Left ventricle myocardium inferior (tissue), 1 donor: Measurements from ENCODE around the gene POLR1A. TPM values are rescaled to one million over a fixed set of nuclear protein-coding genes. Genes with fewer than 3 reads are reported as not detected.

Experiments
- DNase-seq: peaks from one replicate; pipeline ENCODE4 v3.0.0-alpha.2; 2020
- H3K27ac ChIP-seq: fragments of 200-600 bp; replicated peaks from 2 replicates; pipeline ENCODE4 v1.8.0; 2021
- H3K27me3 ChIP-seq: fragments of 200-600 bp; 2 replicates; pipeline ENCODE4 v1.8.0; 2021; ENCODE audit warnings: low read depth
- H3K36me3 ChIP-seq: fragments of 200-600 bp; 2 replicates; pipeline ENCODE4 v1.8.0; 2021
- H3K4me1 ChIP-seq: fragments of 200-600 bp; 2 replicates; pipeline ENCODE4 v1.8.0; 2021
- H3K4me3 ChIP-seq: fragments of 200-600 bp; 2 replicates; pipeline ENCODE4 v1.8.0; 2021; ENCODE audit warnings: mild to moderate bottlenecking, moderate library complexity
- H3K9me3 ChIP-seq: fragments of 200-600 bp; replicated peaks from 2 replicates; pipeline ENCODE4 v1.8.0; 2021
- intact Hi-C: fragments of 100-400 bp; cut with micrococcal nuclease; formaldehyde crosslinking; loops from one replicate; pipeline ENCODE4 v1.11.0; 2022
- long read RNA-seq: library from polyadenylated mRNA; unstranded; transcript quantifications from one replicate; pipeline ENCODE4 v2.0.0, GENCODE V29; 2021
- total RNA-seq: library from RNA; stranded (reverse); fragmentation: NEBNext Ultra II Directional; extraction: Animal tissue kit (Norgen Biotek cat#: 25700); gene quantifications from one replicate; pipeline ENCODE4 v1.2.1, GENCODE V29; 2021
- TF ChIP-seq, protein P1 (sequence below): fragments of 200-600 bp; IDR thresholded peaks from 2 replicates; pipeline ENCODE4 v1.8.0; 2021; ENCODE audit warnings: antibody characterized with exemption, mild to moderate bottlenecking, borderline replicate concordance
- donor health status: DM: no; HTN: yes; CAD: no; lungs with severe emphysema.

POLR1A gene
- 16.3 TPM for total RNA-seq
- long read RNA-seq, partial matches to known transcripts, result 11 of 13 reads
- long read RNA-seq, other reads (novel, unspliced or antisense), result 2 of 13 reads

DNA sequence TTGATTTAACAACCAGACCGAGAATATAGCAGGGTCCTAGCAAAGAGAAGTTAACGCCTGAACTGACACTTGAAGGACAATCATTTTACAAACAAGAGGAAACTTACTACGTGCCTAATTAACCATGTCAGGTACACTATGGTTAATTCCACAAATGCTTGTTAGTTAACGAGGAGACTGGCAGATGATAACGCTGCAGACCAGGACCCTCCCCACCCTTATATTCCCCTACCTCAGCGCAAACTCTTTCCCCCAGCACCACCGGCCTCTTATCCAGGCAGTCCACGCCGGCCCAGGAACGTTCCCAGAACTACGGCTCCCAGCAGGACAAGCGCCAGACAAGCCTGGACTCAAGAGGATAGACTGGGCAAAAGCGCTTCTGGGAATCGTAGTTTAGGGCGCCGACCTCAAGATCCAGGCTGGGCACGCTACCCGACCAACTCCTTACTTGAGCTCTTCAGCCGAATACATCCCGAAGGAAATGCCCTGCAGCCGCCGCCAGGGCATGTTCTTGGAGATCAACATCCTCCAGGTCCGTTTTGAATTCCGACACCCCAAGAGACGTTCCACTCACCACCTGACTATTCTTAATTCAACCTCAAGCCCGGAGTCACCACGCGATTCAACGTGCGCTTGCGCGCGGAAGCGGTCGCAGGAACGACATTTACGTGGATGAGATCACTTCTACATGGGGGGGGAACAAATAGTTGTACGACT, at the start of gene POLR1A:
Gene POLR1A, minus strand, starts transcription at position 635 of the 717 bp plus-strand sequence. Its CDS starts 110 bp downstream, at position 525.
- TF ChIP-seq, protein P1, sequence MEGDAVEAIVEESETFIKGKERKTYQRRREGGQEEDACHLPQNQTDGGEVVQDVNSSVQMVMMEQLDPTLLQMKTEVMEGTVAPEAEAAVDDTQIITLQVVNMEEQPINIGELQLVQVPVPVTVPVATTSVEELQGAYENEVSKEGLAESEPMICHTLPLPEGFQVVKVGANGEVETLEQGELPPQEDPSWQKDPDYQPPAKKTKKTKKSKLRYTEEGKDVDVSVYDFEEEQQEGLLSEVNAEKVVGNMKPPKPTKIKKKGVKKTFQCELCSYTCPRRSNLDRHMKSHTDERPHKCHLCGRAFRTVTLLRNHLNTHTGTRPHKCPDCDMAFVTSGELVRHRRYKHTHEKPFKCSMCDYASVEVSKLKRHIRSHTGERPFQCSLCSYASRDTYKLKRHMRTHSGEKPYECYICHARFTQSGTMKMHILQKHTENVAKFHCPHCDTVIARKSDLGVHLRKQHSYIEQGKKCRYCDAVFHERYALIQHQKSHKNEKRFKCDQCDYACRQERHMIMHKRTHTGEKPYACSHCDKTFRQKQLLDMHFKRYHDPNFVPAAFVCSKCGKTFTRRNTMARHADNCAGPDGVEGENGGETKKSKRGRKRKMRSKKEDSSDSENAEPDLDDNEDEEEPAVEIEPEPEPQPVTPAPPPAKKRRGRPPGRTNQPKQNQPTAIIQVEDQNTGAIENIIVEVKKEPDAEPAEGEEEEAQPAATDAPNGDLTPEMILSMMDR, result no peak
- intact Hi-C loops, result no loop called here

DNA sequence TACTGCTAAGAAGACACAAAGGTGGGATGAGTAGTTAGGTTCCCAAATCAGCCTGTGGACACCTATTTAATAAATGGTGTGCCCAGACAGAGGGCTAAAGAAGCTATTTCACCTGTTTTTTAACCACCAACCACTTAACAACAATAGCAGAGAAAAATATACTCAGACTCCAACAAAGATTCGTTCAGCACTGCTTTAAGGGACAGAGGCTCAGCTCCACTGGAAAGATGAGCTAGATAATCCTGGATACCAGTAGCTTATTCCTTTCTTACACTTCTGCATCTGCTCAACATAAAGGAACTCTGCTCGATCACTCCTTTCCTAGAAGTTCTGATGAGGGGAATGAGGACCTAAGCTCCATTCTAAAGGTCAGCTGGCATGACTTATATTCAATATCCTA, 44.8 kb upstream of the POLR1A start:
- Histone ChIP-seq H3K36me3 (peaks cover 92% of the 10 kb centered on the region), H3K27ac (no peak overlapping the region), H3K4me3 (no peak overlapping the region), H3K4me1 (no peaks in the 10 kb centered on the region), H3K27me3 (no peaks in the 10 kb centered on the region), H3K9me3 (no peaks in the 10 kb centered on the region)
- intact Hi-C loops, result no loop called here
- TF ChIP-seq, protein P1, result no peak
- DNase-seq, result no peak

More for the DNA sequence above, at the start of gene POLR1A:
- peak; percentile 88 for DNase-seq
- no peaks in the 10 kb centered on the region for H3K27me3 ChIP-seq
- H3K27ac ChIP-seq, result peak within 1 kb of the TSS; percentile 82
- peaks cover 55% of the 10 kb centered on the region for H3K4me1 ChIP-seq
- H3K4me3 ChIP-seq, result peak within 1 kb of the TSS; percentile 91
- H3K36me3 ChIP-seq, result peaks cover 35% of the 10 kb centered on the region
- no peaks in the 10 kb centered on the region for H3K9me3 ChIP-seq

DNA sequence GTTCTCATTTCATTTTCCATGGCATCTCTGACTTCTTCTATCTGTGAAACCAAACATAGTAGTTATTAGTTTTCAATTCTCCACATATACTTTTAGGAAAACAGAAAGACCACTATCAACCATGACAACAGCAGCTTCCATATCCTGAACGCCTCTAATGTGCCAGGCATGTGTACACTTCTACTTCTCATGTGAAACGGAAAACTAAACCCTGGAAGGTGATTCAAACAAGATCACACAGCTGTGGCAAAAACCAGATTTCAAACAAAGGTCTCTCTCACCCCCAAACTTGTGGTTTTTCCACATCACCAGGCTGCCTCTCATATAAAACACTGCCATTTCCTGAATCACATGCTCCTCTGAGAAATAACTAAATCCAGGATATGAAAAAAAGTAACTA, 42.1 kb upstream of the POLR1A start:
- intact Hi-C loops, result no loop called here
- no peak overlapping the region for H3K4me3 ChIP-seq
- TF ChIP-seq, protein P1, result no peak
- H3K36me3 ChIP-seq, result peaks cover 92% of the 10 kb centered on the region
- no peaks in the 10 kb centered on the region for H3K4me1 ChIP-seq
- H3K9me3 ChIP-seq, result no peaks in the 10 kb centered on the region
- DNase-seq, result no peak
- H3K27ac ChIP-seq, result no peak overlapping the region
- H3K27me3 ChIP-seq, result no peaks in the 10 kb centered on the region

DNA sequence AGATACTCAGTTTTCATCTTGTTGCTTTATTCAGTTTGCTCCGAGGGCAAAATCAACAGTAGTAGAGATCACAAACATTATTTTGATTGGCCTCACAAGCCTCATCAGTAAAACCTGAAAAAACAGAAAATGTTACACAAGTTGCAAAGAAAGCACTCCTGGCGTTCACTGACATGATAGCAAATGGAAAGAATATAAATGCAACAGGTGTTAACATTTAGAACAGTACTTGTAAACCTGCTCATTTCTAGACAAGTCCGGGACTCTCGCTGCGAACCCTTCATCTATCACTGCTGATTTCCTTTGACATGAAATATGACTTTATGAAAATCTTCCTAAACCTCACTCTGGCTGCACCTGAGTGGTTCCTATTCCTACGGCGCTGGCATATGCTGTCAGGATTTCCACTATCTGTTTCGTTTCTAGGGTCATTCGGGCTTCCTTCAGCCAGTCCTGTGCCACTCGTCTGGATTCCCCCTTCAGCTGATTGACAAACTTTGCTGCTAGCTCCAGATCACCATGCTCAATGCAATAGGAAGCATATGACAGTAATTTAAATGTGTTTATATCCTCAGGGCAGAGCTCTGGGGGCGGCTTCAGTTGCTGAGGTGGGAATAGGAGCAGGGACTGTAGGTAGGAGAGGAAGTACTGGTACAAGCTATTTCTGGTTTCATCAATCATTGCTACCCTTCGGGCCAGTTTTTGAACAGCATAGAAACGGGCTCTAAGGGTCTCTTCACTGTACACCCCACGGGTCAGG, 38.4 kb upstream of the POLR1A start:
- H3K36me3 ChIP-seq, result peaks cover 97% of the 10 kb centered on the region
- no peaks in the 10 kb centered on the region for H3K9me3 ChIP-seq
- DNase-seq, result no peak
- peaks cover 7% of the 10 kb centered on the region for H3K4me1 ChIP-seq
- TF ChIP-seq, protein P1, result no peak
- no peak overlapping the region for H3K4me3 ChIP-seq
- H3K27me3 ChIP-seq, result no peaks in the 10 kb centered on the region
- intact Hi-C loops, result no loop called here
- H3K27ac ChIP-seq, result no peak overlapping the region

DNA sequence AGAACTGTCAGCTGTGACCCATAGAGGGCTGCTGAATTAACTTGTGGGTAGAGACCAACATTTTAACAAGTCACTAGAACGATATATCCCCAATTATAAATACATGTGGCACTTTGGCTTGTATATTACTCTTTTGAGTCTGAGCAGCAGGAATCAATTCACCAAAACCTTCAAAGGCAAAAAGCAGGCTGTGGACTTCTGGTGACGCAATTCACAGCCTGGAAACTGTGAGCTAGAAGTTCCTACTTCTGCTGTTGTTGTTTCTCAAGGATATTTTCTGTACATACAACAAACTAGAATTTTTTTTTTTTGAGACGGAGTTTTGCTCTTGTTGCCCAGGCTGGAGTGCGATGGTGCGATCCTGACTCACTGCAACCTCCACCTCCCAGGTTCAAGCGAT, 37.6 kb upstream of the POLR1A start:
- no peaks in the 10 kb centered on the region for H3K27me3 ChIP-seq
- H3K9me3 ChIP-seq, result no peaks in the 10 kb centered on the region
- H3K36me3 ChIP-seq, result peaks cover 97% of the 10 kb centered on the region
- no peak overlapping the region for H3K4me3 ChIP-seq
- no peak for DNase-seq
- intact Hi-C loops, result no loop called here
- H3K4me1 ChIP-seq, result peaks cover 7% of the 10 kb centered on the region
- no peak overlapping the region for H3K27ac ChIP-seq
- TF ChIP-seq, protein P1, result no peak
